K562 (cell line): Measurements from ENCODE around the gene HSPA1B. TPM values are rescaled to one million over a fixed set of nuclear protein-coding genes. Genes with fewer than 3 reads are reported as not detected.

Experiments
- AFF4 ChIP-seq: sonication (generic); formaldehyde crosslinking; IDR thresholded peaks from 2 replicates; pipeline ENCODE4 v1.8.0; 2023; ENCODE audit warnings: mild to moderate bottlenecking, missing genetic modification reagents
- PATZ1 ChIP-seq: fragments of 250-450 bp; sonication (Bioruptor Pico); IDR thresholded peaks from 2 replicates; pipeline ENCODE4 v1.5.0; 2020; ENCODE audit warnings: mild to moderate bottlenecking, borderline replicate concordance
- polyA plus RNA-seq, 8 experiments: library from polyadenylated mRNA; depleted of rRNA in 4 of 8; stranded (reverse) in 5 of 8; unstranded in 3 of 8; fragments of >200 nt; fragmentation: Nextera tagmentation in 2 of 8; fragmentation: Illumina TruSeq in 1 of 8; extraction: Ambion mirVana in 2 of 8; extraction: Trizol in 1 of 8; gene quantifications; 2 replicates each; pipeline versions ENCODE4 v1.2.1 to v1.2.3, GENCODE V29; 2011 to 2014; ENCODE audit warnings: inconsistent platforms in 1 of 8, missing spikeins in 1 of 8
- total RNA-seq, 7 experiments: library from RNA; depleted of rRNA in 6 of 7; stranded (reverse); fragments of >200 nt in 6 of 7; fragmentation: Illumina TruSeq in 2 of 7; extraction: Trizol in 2 of 7; gene quantifications; 2 replicates each; pipeline versions ENCODE4 v1.2.1 to v1.2.3, GENCODE V29; 2011 to 2021; ENCODE audit warnings: low replicate concordance in 1 of 7

The HSPA1B gene
- total and polyA plus RNA-seq, 9 of the 15 experiments (the other 6 are each of a cell fraction or from before 2014, with no cell fraction given), result 0.27 to 227 (median 51.2) TPM

- TF ChIP-seq PATZ1 (0 out of 2 replicates have a peak, but pooled peaks have one; percentile 54), AFF4 (CRISPR knock-in tag) (no peak; the same call in 1 of the 2 replicates)
These were observed 699 bp upstream of the HSPA1B start (continued) for GRCh38 chr6:31826793-31827285.
